HCT116 (cell line): Measurements from ENCODE around the gene PSAP.

Experiments used
- ATF3 ChIP-seq: IDR thresholded peaks from 2 replicates; pipeline ENCODE4 v1.6.1; 2012
- CBX3 ChIP-seq: IDR thresholded peaks from 2 replicates; pipeline ENCODE4 v1.6.1; 2012; ENCODE audit warnings: low read depth
- CTCF ChIP-seq, 3 experiments: fragments of 200-600 bp in 1 of 3; sonication (generic) in 1 of 3; IDR thresholded peaks in 2 of 3; conservative IDR thresholded peaks in 1 of 3; 2 replicates each; pipeline ENCODE4 v1.5.1; 2012 to 2017; ENCODE audit warnings: low read depth in 2 of 3, low read length in 2 of 3, antibody characterized with exemption in 1 of 3, borderline replicate concordance in 1 of 3, control low read depth in 1 of 3, mild to moderate bottlenecking in 1 of 3, mixed read lengths in 1 of 3, mixed run types in 1 of 3, moderate library complexity in 1 of 3; ENCODE audit not compliant: insufficient read depth in 1 of 3
- EZH2 ChIP-seq: fragments of 200-600 bp; sonication (generic); IDR thresholded peaks from 2 replicates; pipeline ENCODE4 v1.6.1; 2017; ENCODE audit warnings: antibody characterized with exemption, mixed run types
- MAX ChIP-seq: IDR thresholded peaks from 2 replicates; pipeline ENCODE4 v1.6.1; 2012
- ZNF274 ChIP-seq: fragments of 200-500 bp; sonication (Bioruptor generic); IDR thresholded peaks from 2 replicates; pipeline ENCODE4 v1.6.1; 2014; ENCODE audit warnings: mild to moderate bottlenecking, low read depth, low read length, inconsistent platforms

GRCh38 chr10:71880425-71881306 is 29.6 kb upstream of the PSAP start:
- TF ChIP-seq CTCF (IDR thresholded peaks at IDR 0.05 in 2 of 3, conservative IDR thresholded peaks at IDR 0.05 in 1 of 3; ENCODE audit: borderline replicate concordance in 1 of 3, insufficient read depth in 1 of 3, low read depth in 2 of 3, low read length in 2 of 3) = no peak
- no peak for TF ChIP-seq ZNF274
- TF ChIP-seq MAX = no peak
- TF ChIP-seq ATF3 = no peak
- no peak for TF ChIP-seq EZH2
- TF ChIP-seq CBX3 = no peak
